Aorta (tissue), 5 donors: ENCODE results near the gene OR4N5. TPM values are rescaled to one million over a fixed set of nuclear protein-coding genes. Genes with fewer than 3 reads are reported as not detected.
"Not testable (repeated sequence)": the region's sequence is repeated elsewhere in the genome, so short reads cannot be mapped to it uniquely, and the experiment has no call there.

ENCODE experiments used
- ATAC-seq: fragments of 200-7000 bp; cut with Tn5 transposase; one replicate; pipeline ENCODE4 v1.9.1; 2022; ENCODE audit warnings: moderate library complexity; ENCODE audit not compliant: low FRiP score
- DNase-seq, 2 donors: peaks; one replicate each; pipeline ENCODE4 v3.0.0-alpha.2; 2020
- H3K27ac ChIP-seq, 2 donors: one replicate each; pipeline ENCODE4 v1.5.1; 2013; ENCODE audit warnings: low read length in 2 of 2, mild to moderate bottlenecking in 2 of 2, moderate library complexity in 2 of 2, control low read depth in 1 of 2, inconsistent platforms in 1 of 2, low read depth in 1 of 2
- H3K27me3 ChIP-seq, 2 donors: one replicate each; pipeline ENCODE4 v1.6.1; 2013; ENCODE audit warnings: control low read depth in 1 of 2, low read length in 1 of 2, mild to moderate bottlenecking in 1 of 2, moderate library complexity in 1 of 2; ENCODE audit not compliant: insufficient read depth in 2 of 2, control insufficient read depth in 1 of 2
- H3K36me3 ChIP-seq, 2 donors: one replicate each; pipeline ENCODE4 v1.6.1; 2013; ENCODE audit warnings: control low read depth in 1 of 2, low read length in 1 of 2, mild to moderate bottlenecking in 1 of 2; ENCODE audit not compliant: insufficient read depth in 2 of 2, control insufficient read depth in 1 of 2
- H3K4me1 ChIP-seq, 2 donors: one replicate each; pipeline ENCODE4 v1.6.1; 2013; ENCODE audit warnings: low read length in 2 of 2, control low read depth in 1 of 2, mild to moderate bottlenecking in 1 of 2, moderate library complexity in 1 of 2; ENCODE audit not compliant: insufficient read depth in 2 of 2, control insufficient read depth in 1 of 2
- H3K4me3 ChIP-seq, 2 donors: one replicate each; pipeline ENCODE4 v1.5.1; 2013; ENCODE audit warnings: low read length in 2 of 2, control low read depth in 1 of 2, mild to moderate bottlenecking in 1 of 2
- H3K9me3 ChIP-seq: one replicate; pipeline ENCODE4 v1.6.1; 2013; ENCODE audit warnings: mild to moderate bottlenecking, low read length; ENCODE audit not compliant: control insufficient read depth
- WGBS, 2 donors: extraction: QIAGEN DNeasy Blood & Tissue Kit; methylation state at CpG; one replicate each; pipeline ENCODE4 v1.1.7; 2013; 5-methylcytosine and 5-hydroxymethylcytosine counted together
- intact Hi-C, 2 donors: fragments of 100-400 bp; cut with DNase I; formaldehyde crosslinking; loops; one replicate each; pipeline versions ENCODE4 v1.14.2 to v1.15.0; 2022
- polyA plus RNA-seq, 2 donors: library from polyadenylated mRNA; stranded (reverse); fragments of 200-250 nt; gene quantifications; one replicate each; pipeline ENCODE4 v1.2.3, GENCODE V29; 2013
- total RNA-seq, 2 donors: library from RNA; stranded (reverse); fragmentation: NEBNext Ultra II Directional; extraction: Animal tissue kit (Norgen Biotek cat#: 25700); gene quantifications; one replicate each; pipeline ENCODE4 v1.2.1, GENCODE V29; 2021
- donor health status: healthy with polysubstance abuse.
- donor health status: Bipolar disorder and iron deficiency.
- donor health status: DM: no; HTN: no; CAD: no.
- donor health status: DM: no; HTN: no; CAD: no.
- donor health status: DM: yes; HTN: yes; CAD: no.

Gene OR4N5
- total and polyA plus RNA-seq, 4 donors: not detected

GRCh38 chr14:20144820-20145219 lies 6.2 kb downstream of the OR4N5 start:
- H3K27me3 ChIP-seq: no peaks in the 10 kb centered on the region
- DNase-seq (no peak), ATAC-seq (no peak)
- H3K9me3 ChIP-seq: peaks cover 3% of the 10 kb centered on the region
- no peaks in the 10 kb centered on the region for H3K4me1 ChIP-seq
- no peaks in the 10 kb centered on the region for H3K36me3 ChIP-seq
- intact Hi-C loops: no loop called here
- 52 to 53% methylated on average over 1 of the region's 1 CpG for WGBS, 2 donors
- no peak overlapping the region for H3K4me3 ChIP-seq
- H3K27ac ChIP-seq: no peak overlapping the region

- intact Hi-C loops: no loop called here
- Histone ChIP-seq H3K27ac (no peak overlapping the region), H3K36me3 (no peaks in the 10 kb centered on the region), H3K4me3 (no peak overlapping the region), H3K27me3 (no peaks in the 10 kb centered on the region), H3K4me1 (no peaks in the 10 kb centered on the region), H3K9me3 (peaks cover 3% of the 10 kb centered on the region)
- DNase-seq (no peak), ATAC-seq (no peak)
These were observed 25.8 kb downstream of the OR4N5 start for GRCh38 chr14:20164462-20164861.

GRCh38 chr14:20167091-20167490 lies 28.5 kb downstream of the OR4N5 start:
- intact Hi-C loops: no loop called here
- Histone ChIP-seq H3K36me3 (no peaks in the 10 kb centered on the region), H3K9me3 (peaks cover 5% of the 10 kb centered on the region), H3K27ac (no peak overlapping the region), H3K4me3 (no peak overlapping the region), H3K4me1 (no peaks in the 10 kb centered on the region), H3K27me3 (no peaks in the 10 kb centered on the region)
- no peak for ATAC-seq
- no peak for DNase-seq

- H3K4me3 ChIP-seq, intact Hi-C loops, H3K36me3 ChIP-seq, H3K9me3 ChIP-seq, H3K4me1 ChIP-seq, H3K27ac ChIP-seq, DNase-seq, ATAC-seq, H3K27me3 ChIP-seq: not testable (repeated sequence)
These were observed 31.2 kb downstream of the OR4N5 start for GRCh38 chr14:20169852-20170251.

- H3K27ac ChIP-seq, H3K36me3 ChIP-seq, H3K9me3 ChIP-seq, ATAC-seq, H3K4me1 ChIP-seq, intact Hi-C loops, DNase-seq, H3K4me3 ChIP-seq, H3K27me3 ChIP-seq: not testable (repeated sequence)
These were observed 35.6 kb downstream of the OR4N5 start for GRCh38 chr14:20174205-20174604.

GRCh38 chr14:20176330-20176729 lies 37.7 kb downstream of the OR4N5 start:
- no peak overlapping the region for H3K27ac ChIP-seq
- ATAC-seq: no peak
- WGBS, 2 donors: 44 to 64% methylated on average over 6 of the region's 6 CpGs
- H3K9me3 ChIP-seq: no peaks in the 10 kb centered on the region
- H3K36me3 ChIP-seq: no peaks in the 10 kb centered on the region
- intact Hi-C loops: no loop called here
- H3K27me3 ChIP-seq: no peaks in the 10 kb centered on the region
- no peak overlapping the region for H3K4me3 ChIP-seq
- H3K4me1 ChIP-seq: no peaks in the 10 kb centered on the region
- no peak for DNase-seq

GRCh38 chr14:20177433-20177974 lies 38.9 kb downstream of the OR4N5 start:
- 82 to 83% methylated on average over 7 of the region's 7 CpGs for WGBS, 2 donors
- DNase-seq (no peak), ATAC-seq (no peak)
- H3K36me3 ChIP-seq: no peaks in the 10 kb centered on the region
- intact Hi-C loops: no loop called here
- no peaks in the 10 kb centered on the region for H3K27me3 ChIP-seq
- H3K27ac ChIP-seq: no peak overlapping the region
- H3K9me3 ChIP-seq: no peaks in the 10 kb centered on the region
- H3K4me3 ChIP-seq: no peak overlapping the region
- no peaks in the 10 kb centered on the region for H3K4me1 ChIP-seq

GRCh38 chr14:20179218-20179617 lies 40.6 kb downstream of the OR4N5 start:
- Histone ChIP-seq H3K4me3 (no peak overlapping the region), H3K4me1 (no peaks in the 10 kb centered on the region), H3K36me3 (no peaks in the 10 kb centered on the region), H3K9me3 (no peaks in the 10 kb centered on the region), H3K27ac (no peak overlapping the region), H3K27me3 (no peaks in the 10 kb centered on the region)
- WGBS, 2 donors: 41 to 50% methylated on average over 5 of the region's 5 CpGs
- ATAC-seq (no peak), DNase-seq (peak in 1 of 2 donors; percentile 59)
- intact Hi-C loops: no loop called here

- H3K27ac ChIP-seq: no peak overlapping the region
- intact Hi-C loops: no loop called here
These were observed 41.3 kb downstream of the OR4N5 start for GRCh38 chr14:20179880-20180279.

More at GRCh38 chr14:20179880-20180279, 41.3 kb downstream of the OR4N5 start:
- no peak for ATAC-seq
- H3K4me3 ChIP-seq: no peak overlapping the region
- no peaks in the 10 kb centered on the region for H3K9me3 ChIP-seq
- no peaks in the 10 kb centered on the region for H3K4me1 ChIP-seq
- no peaks in the 10 kb centered on the region for H3K27me3 ChIP-seq
- DNase-seq: no peak
- no peaks in the 10 kb centered on the region for H3K36me3 ChIP-seq
- 57 to 61% methylated on average over 2 of the region's 2 CpGs for WGBS, 2 donors
